ENCODE data around the gene ALDH3A2. TPM values are rescaled to one million over a fixed set of nuclear protein-coding genes. Genes with fewer than 3 reads are reported as not detected.

Gene ALDH3A2
- total RNA-seq, 1 experiment from 2014 or later: 44.4 TPM

GRCh38 chr17:19614900-19615299 lies 33.7 kb upstream of the ALDH3A2 start:
- no peak overlapping the region for H3K27ac ChIP-seq (ENCODE audit: low read length)
- H3K36me3 ChIP-seq (ENCODE audit: control insufficient read depth, insufficient read depth, low read length): no peaks in the 10 kb centered on the region
- H3K27me3 ChIP-seq (ENCODE audit: control insufficient read depth, insufficient read depth, low read length): no peaks in the 10 kb centered on the region
- DNase-seq (ENCODE audit: low read depth, low spot score) (no peak), ATAC-seq (no peak)
- TF ChIP-seq REST (IDR thresholded peaks at IDR 0.05; ENCODE audit: insufficient read depth in 1 of 2, low read depth in 2 of 2, low read length in 1 of 2) (no peak), POLR2AphosphoS5 (IDR thresholded peaks at IDR 0.05; ENCODE audit: low read depth, low read length) (no peak), CTCF (IDR thresholded peaks at IDR 0.05) (no peak; the same call in 1 of the 2 replicates), SIN3A (IDR thresholded peaks at IDR 0.05; ENCODE audit: borderline replicate concordance, insufficient read depth, low read depth, low read length) (no peak), TCF7L2 (IDR thresholded peaks at IDR 0.05; ENCODE audit: low read depth, low read length) (no peak)
- H3K9me3 ChIP-seq (ENCODE audit: control insufficient read depth, insufficient read depth, low read depth, low read length): peaks cover 15% of the 10 kb centered on the region; the same call in 1 of the 2 replicates
- no peak overlapping the region for H3K4me3 ChIP-seq (ENCODE audit: low read depth in 2 of 2, low read length in 2 of 2)
- intact Hi-C loops (cut with micrococcal nuclease; ENCODE audit: unreplicated experiment) (no loop called here), in situ Hi-C loops (cut with HindIII; ENCODE audit: low pct_unique_long_range_greater_than_20kb, low sequenced_read_pairs) (no loop called here)
- ChIA-PET POLR2A (interaction anchor here (0.6 kb wide), 1 partner anchor 177 kb away, joined by 11 read pairs; no protein-coding TSS in a partner anchor), CTCF (interaction anchor here (0.6 kb wide), 1 partner anchor 214 kb away, joined by 7 read pairs; no protein-coding TSS in a partner anchor)
- no peaks in the 10 kb centered on the region for H3K4me1 ChIP-seq (ENCODE audit: control insufficient read depth, insufficient read depth, low read length)
- no TSS peak for BruUV-seq (replicated peaks)

GRCh38 chr17:19618015-19618414 lies 30.5 kb upstream of the ALDH3A2 start:
- ChIA-PET POLR2A (no interaction called here), CTCF (no interaction called here)
- ATAC-seq (no peak), DNase-seq (ENCODE audit: low read depth, low spot score) (no peak)
- H3K36me3 ChIP-seq (ENCODE audit: control insufficient read depth, insufficient read depth, low read length): no peaks in the 10 kb centered on the region
- no peak overlapping the region for H3K4me3 ChIP-seq (ENCODE audit: low read depth in 2 of 2, low read length in 2 of 2)
- no TSS peak for BruUV-seq (replicated peaks)
- H3K9me3 ChIP-seq (ENCODE audit: control insufficient read depth, insufficient read depth, low read depth, low read length): peaks cover 17% of the 10 kb centered on the region; the same call in 1 of the 2 replicates
- intact Hi-C loops (cut with micrococcal nuclease; ENCODE audit: unreplicated experiment): no loop called here
- no peak overlapping the region for H3K27ac ChIP-seq (ENCODE audit: low read length)
- no peaks in the 10 kb centered on the region for H3K4me1 ChIP-seq (ENCODE audit: control insufficient read depth, insufficient read depth, low read length)
- H3K27me3 ChIP-seq (ENCODE audit: control insufficient read depth, insufficient read depth, low read length): no peaks in the 10 kb centered on the region
- TF ChIP-seq TCF7L2 (IDR thresholded peaks at IDR 0.05; ENCODE audit: low read depth, low read length) (no peak), REST (IDR thresholded peaks at IDR 0.05; ENCODE audit: insufficient read depth in 1 of 2, low read depth in 2 of 2, low read length in 1 of 2) (no peak), POLR2AphosphoS5 (IDR thresholded peaks at IDR 0.05; ENCODE audit: low read depth, low read length) (no peak), CTCF (IDR thresholded peaks at IDR 0.05) (no peak), SIN3A (IDR thresholded peaks at IDR 0.05; ENCODE audit: borderline replicate concordance, insufficient read depth, low read depth, low read length) (no peak)
- in situ Hi-C loops (cut with HindIII; ENCODE audit: low pct_unique_long_range_greater_than_20kb, low sequenced_read_pairs): no loop called here
